ENCODE measurements around the gene ITPKC.

GRCh38 chr19:40687525-40688016 lies 29.3 kb upstream of the ITPKC start:
- TF ChIP-seq, protein P1, sequence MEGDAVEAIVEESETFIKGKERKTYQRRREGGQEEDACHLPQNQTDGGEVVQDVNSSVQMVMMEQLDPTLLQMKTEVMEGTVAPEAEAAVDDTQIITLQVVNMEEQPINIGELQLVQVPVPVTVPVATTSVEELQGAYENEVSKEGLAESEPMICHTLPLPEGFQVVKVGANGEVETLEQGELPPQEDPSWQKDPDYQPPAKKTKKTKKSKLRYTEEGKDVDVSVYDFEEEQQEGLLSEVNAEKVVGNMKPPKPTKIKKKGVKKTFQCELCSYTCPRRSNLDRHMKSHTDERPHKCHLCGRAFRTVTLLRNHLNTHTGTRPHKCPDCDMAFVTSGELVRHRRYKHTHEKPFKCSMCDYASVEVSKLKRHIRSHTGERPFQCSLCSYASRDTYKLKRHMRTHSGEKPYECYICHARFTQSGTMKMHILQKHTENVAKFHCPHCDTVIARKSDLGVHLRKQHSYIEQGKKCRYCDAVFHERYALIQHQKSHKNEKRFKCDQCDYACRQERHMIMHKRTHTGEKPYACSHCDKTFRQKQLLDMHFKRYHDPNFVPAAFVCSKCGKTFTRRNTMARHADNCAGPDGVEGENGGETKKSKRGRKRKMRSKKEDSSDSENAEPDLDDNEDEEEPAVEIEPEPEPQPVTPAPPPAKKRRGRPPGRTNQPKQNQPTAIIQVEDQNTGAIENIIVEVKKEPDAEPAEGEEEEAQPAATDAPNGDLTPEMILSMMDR (IDR thresholded peaks at IDR 0.05), result no peak
- TF ChIP-seq POLR2A (IDR thresholded peaks at IDR 0.05), result no peak
